ENCODE measurements around the gene ZNF700.
A peak's percentile ranks its signal among the peaks of the same experiment; 100 is the strongest.
"Not testable (repeated sequence)": the region's sequence is repeated elsewhere in the genome, so short reads cannot be mapped to it uniquely, and the experiment has no call there.

Gene ZNF700

GRCh38 chr19:11941361-11941887, 16.5 kb downstream of the ZNF700 start:
- not testable (repeated sequence) for DNase-seq

DNA sequence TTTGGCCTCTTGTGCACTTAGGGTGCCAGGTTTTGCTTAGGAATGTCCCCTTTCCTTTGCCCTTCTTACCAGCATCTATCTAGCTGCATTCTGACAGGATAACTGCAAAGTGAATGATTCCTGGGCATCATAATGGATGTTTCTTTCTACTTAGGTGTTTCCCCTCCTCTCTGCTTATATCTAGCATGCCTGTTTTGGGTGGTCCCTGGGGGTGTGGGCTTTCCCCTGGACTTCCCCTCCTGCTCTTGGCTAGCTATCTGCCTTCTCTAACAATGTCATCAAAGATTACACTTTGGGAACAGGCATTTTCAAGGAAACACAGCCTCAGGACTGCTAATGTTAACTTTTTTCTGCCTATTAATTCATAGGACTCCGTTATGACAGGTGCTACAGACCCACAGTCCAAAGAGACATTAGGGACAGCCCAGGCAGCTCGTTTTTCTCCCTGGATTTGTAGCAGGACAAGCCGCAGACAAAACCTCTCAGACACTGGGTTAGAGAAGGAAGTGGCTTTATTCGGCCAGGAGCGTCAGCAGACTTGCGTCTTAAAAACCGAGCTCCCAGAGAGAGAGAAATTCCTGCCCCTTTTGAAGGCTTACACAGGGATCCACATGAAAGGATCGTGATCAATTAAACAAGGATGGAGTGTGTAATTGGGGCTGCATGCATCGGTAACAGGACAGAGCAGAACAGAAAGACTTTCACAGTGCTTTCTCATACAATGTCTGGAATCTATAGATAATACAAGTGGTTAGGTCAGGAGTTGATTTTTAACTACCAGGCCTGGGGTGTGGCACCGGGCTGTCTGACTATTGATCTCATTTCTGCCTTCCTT, 17.3 kb downstream of the ZNF700 start:
- no peak for DNase-seq

GRCh38 chr19:11942843-11943108, 17.9 kb downstream of the ZNF700 start:
- no peak for DNase-seq

DNA sequence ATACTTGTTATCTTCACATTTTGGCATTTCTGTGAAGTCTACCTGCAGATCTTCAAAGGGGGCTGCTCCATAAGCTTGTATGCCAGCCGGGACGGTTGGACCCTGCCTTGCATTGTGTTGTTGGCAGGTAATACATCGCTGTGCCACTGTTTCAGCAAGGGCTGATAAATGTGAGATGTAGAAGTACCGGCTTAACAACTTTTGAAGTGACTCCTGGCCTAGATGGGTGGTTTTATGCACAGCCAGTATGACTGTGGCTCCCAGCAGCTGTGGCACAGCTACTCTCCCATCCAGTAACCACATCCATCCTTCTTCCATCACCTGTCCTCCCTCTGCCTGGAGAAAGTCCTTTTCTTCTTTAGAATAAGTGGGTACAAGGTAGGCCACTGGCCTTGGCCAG, 19.7 kb downstream of the ZNF700 start:
- no peak for DNase-seq

DNA sequence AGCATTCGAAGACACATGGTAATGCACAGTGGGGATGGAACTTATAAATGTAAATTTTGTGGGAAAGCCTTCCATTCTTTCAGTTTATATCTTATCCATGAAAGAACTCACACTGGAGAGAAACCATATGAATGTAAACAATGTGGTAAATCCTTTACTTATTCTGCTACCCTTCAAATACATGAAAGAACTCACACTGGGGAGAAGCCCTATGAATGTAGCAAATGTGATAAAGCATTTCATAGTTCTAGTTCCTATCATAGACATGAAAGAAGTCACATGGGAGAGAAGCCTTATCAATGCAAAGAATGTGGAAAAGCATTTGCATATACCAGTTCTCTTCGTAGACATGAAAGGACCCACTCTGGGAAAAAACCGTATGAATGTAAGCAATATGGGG, 23.7 kb downstream of the ZNF700 start:
- no peak for DNase-seq

- DNase-seq, result no peak
Measured at GRCh38 chr19:11949201-11949600, 24.3 kb downstream of the ZNF700 start.

GRCh38 chr19:11949614-11950080, 24.7 kb downstream of the ZNF700 start:
- not testable (repeated sequence) for DNase-seq

DNA sequence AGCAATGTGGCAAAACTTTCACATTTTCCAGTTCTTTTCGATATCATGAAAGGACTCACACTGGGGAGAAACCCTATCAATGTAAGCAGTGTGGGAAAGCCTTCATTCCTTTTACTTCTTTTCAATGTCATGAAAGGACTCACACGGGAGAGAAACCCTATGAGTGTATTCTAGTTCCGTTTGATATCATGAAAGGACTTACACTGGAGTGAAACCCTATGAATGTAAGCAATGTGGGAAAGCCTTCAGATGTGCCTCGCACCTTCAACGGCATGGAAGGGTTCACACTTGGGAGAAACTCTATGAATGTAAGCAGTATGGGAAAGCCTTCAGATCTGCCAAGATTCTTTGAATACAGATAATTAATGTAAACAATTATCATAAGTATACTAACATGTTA, 25.4 kb downstream of the ZNF700 start:
- no peak for DNase-seq

GRCh38 chr19:11963566-11964355, 38.9 kb downstream of the ZNF700 start:
- DNase-seq, result peak; percentile 18 to 20

DNA sequence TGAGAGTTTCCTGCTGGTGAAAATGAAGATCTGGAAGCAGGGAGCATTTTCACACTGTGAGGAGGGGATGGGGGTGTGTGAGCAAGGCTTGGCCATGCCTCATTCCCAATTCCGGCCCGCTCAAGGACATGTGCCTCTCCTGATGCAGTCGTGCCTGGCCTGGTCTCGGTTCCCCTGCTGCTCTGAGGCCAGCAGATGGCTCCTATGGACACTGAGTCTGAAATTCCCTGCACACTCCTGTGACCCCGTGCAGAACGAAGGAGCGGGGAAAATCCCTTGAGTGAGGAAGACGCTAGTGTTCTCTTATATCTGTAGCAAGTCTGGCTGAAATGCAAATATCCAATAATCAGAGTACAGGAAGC, 39.6 kb downstream of the ZNF700 start:
- no peak for DNase-seq

GRCh38 chr19:11964858-11965645, 40.1 kb downstream of the ZNF700 start, which contains the start of gene ZNF763:
ZNF763 (plus strand) TSS chr19:11965040; CDS start chr19:11965209, 169 bp downstream.
- peak; percentile 56 to 91 for DNase-seq

- no peak for DNase-seq
Measured at GRCh38 chr19:11970174-11970573, 45.3 kb downstream of the ZNF700 start.

DNA sequence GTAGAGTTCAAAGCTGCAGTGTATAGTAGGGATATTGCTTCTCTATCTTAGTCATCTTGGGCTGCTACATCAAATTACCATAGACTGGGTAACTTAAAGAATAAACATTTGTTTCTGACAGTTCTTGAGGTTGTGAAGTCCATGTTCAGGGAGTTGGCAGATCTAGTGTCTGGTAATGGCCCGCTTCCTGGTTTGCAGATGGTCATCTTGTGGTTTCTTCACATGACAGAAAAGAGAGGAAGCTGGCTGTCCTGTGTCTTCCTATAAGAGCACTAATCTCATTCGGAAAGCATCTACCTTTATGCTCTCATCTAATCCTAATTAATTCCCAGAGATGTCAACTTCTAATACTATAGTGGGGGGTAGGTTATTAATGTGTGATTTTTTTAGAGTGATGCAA, 46.1 kb downstream of the ZNF700 start:
- DNase-seq, result no peak

GRCh38 chr19:11973019-11973810, 48.3 kb downstream of the ZNF700 start:
- no peak for DNase-seq

GRCh38 chr19:11978492-11979100, 53.7 kb downstream of the ZNF700 start:
- DNase-seq, result no peak

GRCh38 chr19:11979527-11979926, 54.6 kb downstream of the ZNF700 start:
- no peak for DNase-seq

DNA sequence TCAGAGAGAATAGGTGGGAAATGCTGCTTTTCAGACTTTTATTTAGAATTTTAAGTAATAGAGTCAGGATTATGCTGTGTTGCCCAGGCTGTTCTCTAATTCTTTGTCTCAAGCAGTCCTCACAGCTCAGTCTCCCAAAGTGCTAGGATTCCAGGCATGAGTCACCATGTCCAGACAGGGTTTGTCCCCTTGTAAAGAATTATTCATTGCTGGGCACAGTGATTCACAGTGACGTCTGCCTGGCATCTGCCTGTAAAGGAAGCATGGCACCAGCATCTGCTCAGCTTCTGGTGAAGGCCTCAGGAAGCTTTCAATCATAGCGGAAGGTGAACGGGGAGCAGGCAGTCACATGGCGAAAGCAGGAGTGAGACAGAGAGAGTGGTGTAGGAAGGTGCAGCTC, 57.6 kb downstream of the ZNF700 start:
- DNase-seq, result no peak

GRCh38 chr19:11984986-11985385, 60.1 kb downstream of the ZNF700 start:
- DNase-seq, result no peak

DNA sequence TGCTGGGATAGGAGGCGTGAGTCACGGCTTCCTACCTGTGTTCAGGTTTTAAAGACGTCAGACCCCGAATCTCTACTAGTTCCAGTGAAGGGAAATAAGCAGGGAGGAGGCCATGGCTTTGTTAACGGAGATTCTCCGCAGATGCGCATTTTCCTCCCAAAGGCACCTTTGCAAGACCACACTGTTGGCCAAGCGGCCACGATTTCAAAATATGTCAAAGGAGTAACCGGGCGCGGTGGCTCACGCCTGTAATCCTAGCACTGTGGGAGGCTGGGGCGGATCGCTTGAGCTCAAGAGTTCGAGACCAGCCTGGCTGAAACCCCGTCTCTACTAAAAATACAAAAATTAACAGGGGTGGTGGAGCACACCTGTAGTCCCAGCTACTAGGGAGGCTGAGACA, 61.8 kb downstream of the ZNF700 start:
- DNase-seq, result no peak

- DNase-seq, result peak; percentile 92
Measured at GRCh38 chr19:11987405-11988281, 62.7 kb downstream of the ZNF700 start.

DNA sequence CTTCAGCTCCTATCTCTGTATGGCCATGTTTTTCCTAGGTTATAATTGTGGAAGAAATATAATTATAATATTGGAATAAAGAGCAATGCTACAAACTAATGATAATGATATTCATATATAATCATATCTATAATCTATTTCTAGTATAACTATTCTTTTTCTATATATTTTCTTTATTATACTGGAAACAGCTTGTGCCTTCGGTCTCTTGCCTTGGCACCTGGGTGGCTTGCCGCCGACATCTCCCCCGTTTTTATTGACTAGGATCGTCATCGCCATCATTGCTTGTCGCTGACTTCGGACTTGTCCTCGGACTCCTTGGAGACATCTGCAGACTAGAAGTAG, 64.2 kb downstream of the ZNF700 start:
- no peak for DNase-seq
